Endothelial cell (in vitro differentiated cells): ENCODE measurements around the gene CACNA2D3. TPM values are rescaled to one million over a fixed set of nuclear protein-coding genes. Genes with fewer than 3 reads are reported as not detected.

Experiments
- DNase-seq: peaks from one replicate; pipeline ENCODE4 v3.0.0; 2021; ENCODE audit warnings: low spot score
- H3K27ac Mint-ChIP-seq: one replicate; pipeline ENCODE4 v1.8.0; 2021; ENCODE audit warnings: mixed read lengths, inconsistent platforms; ENCODE audit not compliant: unreplicated experiment
- H3K27me3 Mint-ChIP-seq: one replicate; pipeline ENCODE4 v1.8.0; 2021; ENCODE audit warnings: mild to moderate bottlenecking, moderate library complexity, mixed read lengths, inconsistent platforms; ENCODE audit not compliant: unreplicated experiment
- H3K36me3 Mint-ChIP-seq: one replicate; pipeline ENCODE4 v1.8.0; 2021; ENCODE audit warnings: mild to moderate bottlenecking, low read depth, mixed read lengths, inconsistent platforms; ENCODE audit not compliant: unreplicated experiment
- H3K4me1 Mint-ChIP-seq: one replicate; pipeline ENCODE4 v1.8.0; 2021; ENCODE audit warnings: mild to moderate bottlenecking, mixed read lengths, inconsistent platforms; ENCODE audit not compliant: unreplicated experiment
- H3K4me3 Mint-ChIP-seq: one replicate; pipeline ENCODE4 v1.8.0; 2021; ENCODE audit warnings: mild to moderate bottlenecking, mixed read lengths, inconsistent platforms; ENCODE audit not compliant: unreplicated experiment
- H3K9me3 Mint-ChIP-seq: one replicate; pipeline ENCODE4 v1.8.0; 2021; ENCODE audit warnings: mixed read lengths, inconsistent platforms; ENCODE audit not compliant: unreplicated experiment
- total RNA-seq: library from RNA; stranded (reverse); fragmentation: NEBNext Ultra II Directional; extraction: Animal tissue kit (Norgen Biotek cat#: 25700); gene quantifications from one replicate; pipeline ENCODE4 v1.2.1, GENCODE V29; 2021; ENCODE audit not compliant: unreplicated experiment
- TF ChIP-seq, protein P1 (sequence below): fragments of 200-600 bp; sonication (generic); IDR thresholded peaks from one replicate; pipeline ENCODE4 v1.5.0; 2021; ENCODE audit warnings: antibody characterized with exemption; ENCODE audit not compliant: unreplicated experiment

CACNA2D3 gene
- total RNA-seq, 1 donor from 2014 or later, result 0.46 TPM

DNA sequence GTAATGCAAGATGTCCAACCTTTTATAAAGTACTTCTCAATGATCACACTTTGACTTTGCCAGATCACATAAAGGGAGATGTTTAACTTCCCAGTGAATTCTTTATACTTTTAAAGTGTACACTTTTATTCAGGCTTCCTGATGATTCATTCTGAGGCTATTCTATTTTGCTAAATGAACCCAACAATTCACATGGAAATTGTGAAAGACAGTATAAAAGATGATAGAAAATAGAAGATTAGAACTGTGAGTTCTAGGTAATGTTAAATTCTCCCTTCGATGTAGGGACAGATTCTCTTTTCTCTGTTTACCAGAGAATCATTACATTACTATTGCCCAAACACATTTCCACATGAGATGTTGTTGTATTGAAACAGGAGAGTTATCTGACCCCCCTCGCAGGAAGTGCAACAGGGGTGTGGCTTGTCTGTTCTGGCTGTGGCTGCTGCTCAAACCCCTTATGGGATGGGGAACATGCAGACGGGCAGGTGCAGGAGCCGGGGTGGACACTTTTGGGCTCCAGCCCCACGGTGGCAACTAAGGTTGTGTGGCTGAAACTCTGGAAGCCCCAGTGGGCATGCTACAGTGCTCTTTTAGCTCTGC, 936.8 kb downstream of the CACNA2D3 start:
- DNase-seq, result no peak
- no peaks in the 10 kb centered on the region for H3K36me3 Mint-ChIP-seq
- no peaks in the 10 kb centered on the region for H3K9me3 Mint-ChIP-seq
- H3K27me3 Mint-ChIP-seq, result peaks cover 2% of the 10 kb centered on the region
- TF ChIP-seq, protein P1, sequence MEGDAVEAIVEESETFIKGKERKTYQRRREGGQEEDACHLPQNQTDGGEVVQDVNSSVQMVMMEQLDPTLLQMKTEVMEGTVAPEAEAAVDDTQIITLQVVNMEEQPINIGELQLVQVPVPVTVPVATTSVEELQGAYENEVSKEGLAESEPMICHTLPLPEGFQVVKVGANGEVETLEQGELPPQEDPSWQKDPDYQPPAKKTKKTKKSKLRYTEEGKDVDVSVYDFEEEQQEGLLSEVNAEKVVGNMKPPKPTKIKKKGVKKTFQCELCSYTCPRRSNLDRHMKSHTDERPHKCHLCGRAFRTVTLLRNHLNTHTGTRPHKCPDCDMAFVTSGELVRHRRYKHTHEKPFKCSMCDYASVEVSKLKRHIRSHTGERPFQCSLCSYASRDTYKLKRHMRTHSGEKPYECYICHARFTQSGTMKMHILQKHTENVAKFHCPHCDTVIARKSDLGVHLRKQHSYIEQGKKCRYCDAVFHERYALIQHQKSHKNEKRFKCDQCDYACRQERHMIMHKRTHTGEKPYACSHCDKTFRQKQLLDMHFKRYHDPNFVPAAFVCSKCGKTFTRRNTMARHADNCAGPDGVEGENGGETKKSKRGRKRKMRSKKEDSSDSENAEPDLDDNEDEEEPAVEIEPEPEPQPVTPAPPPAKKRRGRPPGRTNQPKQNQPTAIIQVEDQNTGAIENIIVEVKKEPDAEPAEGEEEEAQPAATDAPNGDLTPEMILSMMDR, result no peak
- H3K27ac Mint-ChIP-seq, result no peak overlapping the region
- H3K4me1 Mint-ChIP-seq, result peaks cover 10% of the 10 kb centered on the region
- no peak overlapping the region for H3K4me3 Mint-ChIP-seq

DNA sequence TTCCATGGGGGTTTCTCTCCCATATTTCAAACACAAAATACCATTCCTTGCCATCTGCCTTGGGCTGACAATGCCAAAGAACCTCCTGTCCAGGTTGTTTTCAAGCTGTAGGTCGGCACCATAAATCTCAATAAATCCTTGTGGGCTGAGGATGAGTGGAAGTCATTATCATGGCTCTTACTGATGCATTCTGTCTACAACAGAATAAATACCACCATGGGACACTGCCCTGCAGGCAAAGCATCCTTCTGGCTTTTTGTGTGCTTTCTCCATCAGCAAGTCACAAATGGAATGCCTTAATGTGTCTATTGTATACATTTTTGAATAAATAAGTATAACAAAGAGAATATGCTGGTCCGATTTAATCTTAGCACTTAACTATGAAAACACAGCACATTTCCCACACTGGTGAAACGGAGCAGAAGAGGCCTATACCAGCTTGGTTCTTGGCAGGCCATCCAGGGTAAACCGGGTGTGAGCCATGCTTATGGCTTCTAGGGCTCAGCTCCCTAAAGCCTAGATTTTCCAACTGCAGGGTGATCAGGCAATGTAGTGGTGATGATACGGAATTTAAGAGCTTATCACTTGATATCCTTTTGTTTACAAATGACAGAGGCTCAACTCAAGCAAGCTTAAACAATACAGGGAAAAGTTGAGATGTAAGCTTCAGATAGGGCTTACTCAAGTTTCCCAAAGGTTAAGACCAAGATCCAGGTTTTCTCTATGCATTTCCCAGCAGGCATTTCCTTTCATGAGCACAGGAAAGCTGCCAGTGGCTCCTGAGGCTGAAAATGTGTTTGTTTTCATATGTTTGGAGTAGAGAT, 938.8 kb downstream of the CACNA2D3 start:
- no peak for DNase-seq
- Mint-ChIP-seq H3K4me1 (peaks cover 18% of the 10 kb centered on the region), H3K4me3 (no peak overlapping the region), H3K27ac (no peak overlapping the region), H3K36me3 (no peaks in the 10 kb centered on the region), H3K27me3 (peaks cover 2% of the 10 kb centered on the region), H3K9me3 (no peaks in the 10 kb centered on the region)
- TF ChIP-seq, protein P1, result no peak

DNA sequence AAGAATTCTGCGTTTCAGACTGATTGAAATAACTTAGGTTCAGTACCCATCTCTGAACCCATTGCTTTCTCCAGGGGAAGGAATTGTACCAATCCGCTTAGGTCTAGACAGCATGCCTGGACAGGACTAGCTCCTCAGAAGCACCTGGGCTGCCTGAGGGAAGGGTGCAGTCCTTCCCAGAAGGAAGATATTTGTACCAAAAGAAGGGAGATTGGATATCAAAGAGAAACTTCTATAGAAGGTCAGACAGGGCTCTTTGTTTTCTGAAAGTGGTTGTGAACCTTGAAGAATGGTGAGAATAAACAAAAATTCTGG, 939.3 kb downstream of the CACNA2D3 start:
- Mint-ChIP-seq H3K9me3 (no peaks in the 10 kb centered on the region), H3K27ac (peak overlapping the region; percentile 50), H3K4me3 (no peak overlapping the region), H3K36me3 (no peaks in the 10 kb centered on the region), H3K4me1 (peaks cover 18% of the 10 kb centered on the region), H3K27me3 (peaks cover 2% of the 10 kb centered on the region)
- TF ChIP-seq, protein P1, result no peak
- DNase-seq, result no peak

DNA sequence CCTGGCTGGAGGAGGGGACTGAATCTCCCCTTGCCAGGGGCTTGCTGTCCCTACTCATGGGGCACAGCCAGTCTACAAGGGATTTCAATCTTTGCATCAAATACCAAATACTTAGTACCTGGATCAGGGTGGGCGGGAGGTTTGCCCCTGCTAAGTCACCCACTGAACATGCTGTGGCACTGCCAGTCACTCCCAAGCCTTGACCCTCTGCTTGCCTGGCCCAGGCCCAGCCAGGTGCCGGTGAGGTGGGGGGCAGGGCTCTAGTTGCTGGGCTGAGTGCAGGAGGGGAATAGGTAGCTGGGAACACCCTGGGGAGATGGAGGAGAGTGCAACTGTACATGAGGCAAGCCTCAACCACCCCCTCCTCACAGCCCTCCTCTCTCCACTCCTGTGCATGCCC, 941.8 kb downstream of the CACNA2D3 start:
- TF ChIP-seq, protein P1, result no peak
- DNase-seq, result no peak
- Mint-ChIP-seq H3K4me1 (peaks cover 18% of the 10 kb centered on the region), H3K36me3 (no peaks in the 10 kb centered on the region), H3K27ac (no peak overlapping the region), H3K4me3 (no peak overlapping the region), H3K27me3 (peaks cover 2% of the 10 kb centered on the region), H3K9me3 (no peaks in the 10 kb centered on the region)

DNA sequence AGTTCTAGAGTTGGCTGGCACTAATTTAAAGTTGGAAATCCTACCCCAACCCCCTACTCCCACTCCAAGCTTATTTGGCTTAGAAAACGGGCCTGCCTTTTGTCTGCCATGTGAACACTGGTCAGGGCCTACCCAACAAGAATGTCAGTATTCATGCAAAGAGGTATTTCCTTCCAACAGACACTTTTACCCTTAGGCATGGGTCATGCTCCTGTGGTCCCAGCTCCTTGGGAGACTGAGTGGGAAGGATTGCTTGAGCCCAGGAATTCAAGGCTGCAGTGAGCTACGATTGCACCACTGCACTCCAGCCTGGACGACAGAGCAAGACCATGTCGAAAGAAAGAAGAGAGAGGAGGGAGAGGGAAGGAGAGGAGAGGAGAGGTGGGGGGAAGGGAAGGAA, 943.0 kb downstream of the CACNA2D3 start:
- no peak overlapping the region for H3K4me3 Mint-ChIP-seq
- H3K4me1 Mint-ChIP-seq, result peaks cover 18% of the 10 kb centered on the region
- H3K36me3 Mint-ChIP-seq, result no peaks in the 10 kb centered on the region
- no peak for DNase-seq
- H3K27ac Mint-ChIP-seq, result no peak overlapping the region
- TF ChIP-seq, protein P1, result no peak
- H3K9me3 Mint-ChIP-seq, result no peaks in the 10 kb centered on the region
- peaks cover 2% of the 10 kb centered on the region for H3K27me3 Mint-ChIP-seq
